ENCODE measurements around the gene TYMP.

Gene TYMP

DNA sequence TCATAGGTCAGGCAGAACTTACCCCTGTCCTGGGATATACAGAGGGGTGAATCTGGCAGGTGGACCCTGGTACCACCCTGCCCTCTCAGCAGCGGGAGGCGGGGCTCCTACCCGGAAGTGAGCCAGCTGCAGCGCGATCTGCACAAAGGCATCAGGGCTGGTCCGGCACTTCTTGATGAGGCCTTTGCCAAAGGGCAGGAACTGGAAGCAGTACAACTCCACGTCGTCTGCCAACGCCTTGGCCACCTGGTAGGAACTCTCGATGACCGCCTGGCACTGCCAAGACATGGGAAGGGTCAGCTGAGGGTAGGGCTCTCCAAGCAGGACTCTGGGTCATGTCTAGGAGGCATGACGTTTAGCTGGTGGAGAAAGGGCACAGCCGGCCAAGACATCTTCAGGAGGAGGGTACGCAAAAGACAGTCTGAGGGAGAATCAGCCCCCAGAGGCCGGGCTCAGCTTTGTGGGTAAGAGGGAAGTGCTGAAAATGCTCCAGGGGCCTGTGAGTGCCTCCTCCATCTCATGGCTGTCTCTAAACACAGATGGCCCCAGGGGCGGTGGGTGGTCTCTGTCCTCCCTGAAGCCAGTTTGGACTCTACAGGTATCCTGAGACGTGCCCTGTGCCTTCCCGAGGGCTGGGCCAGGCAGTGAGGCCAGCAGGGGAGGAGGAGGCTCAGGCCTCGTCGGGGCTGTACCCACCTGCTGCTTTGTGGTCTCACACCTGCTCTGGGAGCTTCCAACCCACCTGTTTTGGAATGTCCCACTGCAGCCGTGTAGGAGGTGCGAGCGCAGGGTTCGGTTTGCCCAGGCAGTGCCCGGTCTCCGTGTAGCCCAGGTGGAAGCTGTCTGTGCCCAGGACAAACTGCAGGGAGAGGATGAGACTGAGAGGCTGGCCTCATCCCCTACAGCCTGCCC, 41.7 kb upstream of the TYMP start:
- Histone ChIP-seq H3K27me3 (ENCODE audit: insufficient read depth, low read depth, severe bottlenecking) (no peaks in the 10 kb centered on the region), H3K36me3 (peaks cover 37% of the 10 kb centered on the region), H3K9me3 (ENCODE audit: severe bottlenecking) (no peaks in the 10 kb centered on the region), H3K27ac (no peak overlapping the region), H3K4me3 (ENCODE audit: low read depth, low read length) (no peak overlapping the region)
- no peak for DNase-seq
- no peak for TF ChIP-seq CTCF (IDR thresholded peaks at IDR 0.05; ENCODE audit: low read depth, low read length)

- H3K4me3 ChIP-seq (ENCODE audit: low read depth, low read length): no peak overlapping the region
Observed at GRCh38 chr22:50570861-50571260, 41.0 kb upstream of the TYMP start.

GRCh38 chr22:50569896-50570535, 40.2 kb upstream of the TYMP start:
- H3K27me3 ChIP-seq (ENCODE audit: insufficient read depth, low read depth, severe bottlenecking): no peaks in the 10 kb centered on the region
- no peak overlapping the region for H3K4me3 ChIP-seq (ENCODE audit: low read depth, low read length)
- TF ChIP-seq CTCF (IDR thresholded peaks at IDR 0.05; ENCODE audit: low read depth, low read length): no peak
- DNase-seq: no peak
- H3K9me3 ChIP-seq (ENCODE audit: severe bottlenecking): no peaks in the 10 kb centered on the region
- H3K36me3 ChIP-seq: peaks cover 28% of the 10 kb centered on the region
- no peak overlapping the region for H3K27ac ChIP-seq

More at GRCh38 chr22:50570861-50571260, 41.0 kb upstream of the TYMP start:
- Histone ChIP-seq H3K27ac (no peak overlapping the region), H3K9me3 (ENCODE audit: severe bottlenecking) (no peaks in the 10 kb centered on the region), H3K27me3 (ENCODE audit: insufficient read depth, low read depth, severe bottlenecking) (no peaks in the 10 kb centered on the region), H3K36me3 (peaks cover 35% of the 10 kb centered on the region)
- no peak for DNase-seq
- no peak for TF ChIP-seq CTCF (IDR thresholded peaks at IDR 0.05; ENCODE audit: low read depth, low read length)

DNA sequence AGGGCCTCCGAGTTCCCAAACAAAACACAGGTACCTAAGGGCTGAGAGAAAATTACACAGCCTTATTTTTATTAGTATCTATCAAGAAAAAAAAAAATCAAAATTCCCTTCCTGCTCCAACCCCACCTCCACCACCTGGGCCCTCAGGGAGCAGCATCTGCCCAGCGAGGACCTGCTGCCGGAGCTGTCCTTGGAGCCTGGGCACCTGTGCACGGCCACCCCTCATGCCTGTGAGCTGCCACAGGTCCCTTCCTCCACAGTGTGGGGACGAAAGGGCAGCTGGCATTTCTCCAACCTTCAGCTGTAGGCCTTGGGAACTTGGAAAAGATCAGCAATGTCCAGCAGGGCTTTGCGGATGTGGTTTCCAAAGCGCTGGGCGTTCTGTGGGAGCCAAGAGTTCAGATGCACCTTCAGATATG, 39.2 kb upstream of the TYMP start:
- Histone ChIP-seq H3K9me3 (ENCODE audit: severe bottlenecking) (no peaks in the 10 kb centered on the region), H3K36me3 (peaks cover 28% of the 10 kb centered on the region), H3K27me3 (ENCODE audit: insufficient read depth, low read depth, severe bottlenecking) (no peaks in the 10 kb centered on the region), H3K27ac (no peak overlapping the region), H3K4me3 (ENCODE audit: low read depth, low read length) (no peak overlapping the region)
- TF ChIP-seq CTCF (IDR thresholded peaks at IDR 0.05; ENCODE audit: low read depth, low read length): no peak
- DNase-seq: no peak

- no peak overlapping the region for H3K27ac ChIP-seq
- DNase-seq: no peak
- TF ChIP-seq CTCF (IDR thresholded peaks at IDR 0.05; ENCODE audit: low read depth, low read length): no peak
- H3K4me3 ChIP-seq (ENCODE audit: low read depth, low read length): no peak overlapping the region
- no peaks in the 10 kb centered on the region for H3K9me3 ChIP-seq (ENCODE audit: severe bottlenecking)
- H3K36me3 ChIP-seq: peaks cover 28% of the 10 kb centered on the region
- no peaks in the 10 kb centered on the region for H3K27me3 ChIP-seq (ENCODE audit: insufficient read depth, low read depth, severe bottlenecking)
Observed at GRCh38 chr22:50568626-50569025, 38.8 kb upstream of the TYMP start.
